Activated naive CD8-positive, alpha-beta T cell treated with anti-CD3 and anti-CD28 coated beads, Interleukin-2, amount 10 ng/mL, durations not matched to agents 7 days and 5 days (primary cell): ENCODE data around the gene HYPK. TPM values are rescaled to one million over a fixed set of nuclear protein-coding genes. Genes with fewer than 3 reads are reported as not detected.
"Not testable (repeated sequence)": the region's sequence is repeated elsewhere in the genome, so short reads cannot be mapped to it uniquely, and the experiment has no call there.

Source experiments
- ATAC-seq: fragments of 150-1000 bp; cut with Tn5 transposase; one replicate; pipeline ENCODE4 v1.10.0; 2021; ENCODE audit warnings: low read depth, moderate library complexity
- POLR2A ChIA-PET: fragments of 350-600 bp; sonication (Branson Sonifier 250); formaldehyde crosslinking; loops from one replicate; lab custom pipeline; 2021; ENCODE audit warnings: antibody characterized with exemption; lab: Charles Lee
- DNase-seq: peaks from one replicate; pipeline ENCODE4 v3.0.0; 2021
- H3K27ac Mint-ChIP-seq: one replicate; pipeline ENCODE4 v1.8.0; 2022; ENCODE audit warnings: mild to moderate bottlenecking, mixed read lengths
- H3K27me3 Mint-ChIP-seq: one replicate; pipeline ENCODE4 v1.8.0; 2022; ENCODE audit warnings: mild to moderate bottlenecking, moderate library complexity, mixed read lengths
- H3K36me3 Mint-ChIP-seq: one replicate; pipeline ENCODE4 v1.8.0; 2021; ENCODE audit warnings: mild to moderate bottlenecking, mixed read lengths
- H3K4me1 Mint-ChIP-seq: one replicate; pipeline ENCODE4 v1.8.0; 2021; ENCODE audit warnings: mixed read lengths
- H3K4me3 Mint-ChIP-seq: one replicate; pipeline ENCODE4 v1.8.0; 2022; ENCODE audit warnings: mild to moderate bottlenecking, moderate library complexity, mixed read lengths
- H3K9me3 Mint-ChIP-seq: one replicate; pipeline ENCODE4 v1.8.0; 2021; ENCODE audit warnings: mixed read lengths
- total RNA-seq, 2 experiments: library from RNA; stranded (reverse); gene quantifications; one replicate each; pipeline ENCODE4 v1.2.3, GENCODE V29; 2021

The HYPK gene
- total RNA-seq, 2 experiments from 2014 or later = 17.2 to 18.3 TPM

- peaks cover 44% of the 10 kb centered on the region for H3K36me3 Mint-ChIP-seq
- no peaks in the 10 kb centered on the region for H3K9me3 Mint-ChIP-seq
- no peaks in the 10 kb centered on the region for H3K27me3 Mint-ChIP-seq
- POLR2A ChIA-PET = interaction anchor here (0.7 to 2.5 kb wide), 12 partner anchors 8 to 737 kb away, joined by 3 to 27 read pairs (median 7); partner anchors contain the start of genes EIF3J, ELL3, MFAP1 and SERF2
- H3K4me1 Mint-ChIP-seq = peaks cover 43% of the 10 kb centered on the region
- H3K27ac Mint-ChIP-seq = peak within 1 kb of the TSS; percentile 99
- H3K4me3 Mint-ChIP-seq = peak within 1 kb of the TSS; percentile 99
- no peak for DNase-seq
- ATAC-seq = no peak
These were observed 484 bp upstream of the HYPK start, which contains the start of gene SERINC4 for GRCh38 chr15:43799945-43800285. SERINC4 (minus strand) TSS chr15:43800220; CDS start chr15:43799986, 234 bp downstream.

GRCh38 chr15:43802676-43803075 lies 2.3 kb downstream of the HYPK start:
- DNase-seq, ATAC-seq, H3K27me3 Mint-ChIP-seq, H3K27ac Mint-ChIP-seq, H3K9me3 Mint-ChIP-seq, H3K4me3 Mint-ChIP-seq: not testable (repeated sequence)
- peaks cover 48% of the 10 kb centered on the region for H3K36me3 Mint-ChIP-seq
- POLR2A ChIA-PET = interaction anchor here (1.9 kb wide), 1 partner anchor 22 kb away, joined by 4 read pairs; the partner anchor contains the start of gene MFAP1
- peaks cover 29% of the 10 kb centered on the region for H3K4me1 Mint-ChIP-seq

GRCh38 chr15:43808435-43808950 lies 8.1 kb downstream of the HYPK start:
- Mint-ChIP-seq H3K4me3 (no peak overlapping the region), H3K9me3 (no peaks in the 10 kb centered on the region), H3K4me1 (peaks cover 8% of the 10 kb centered on the region), H3K36me3 (peaks cover 38% of the 10 kb centered on the region), H3K27me3 (no peaks in the 10 kb centered on the region), H3K27ac (no peak overlapping the region)
- POLR2A ChIA-PET = interaction anchor here (1.4 kb wide), 2 partner anchors 15 to 19 kb away, joined by 3 to 5 read pairs; no protein-coding TSS in a partner anchor
- ATAC-seq (no peak), DNase-seq (no peak)

- peaks cover 38% of the 10 kb centered on the region for H3K36me3 Mint-ChIP-seq
- H3K4me3 Mint-ChIP-seq = no peak overlapping the region
- no peak overlapping the region for H3K27ac Mint-ChIP-seq
- H3K27me3 Mint-ChIP-seq = no peaks in the 10 kb centered on the region
- ATAC-seq = no peak
- peaks cover 8% of the 10 kb centered on the region for H3K4me1 Mint-ChIP-seq
- POLR2A ChIA-PET = interaction anchor here (0.7 to 1.4 kb wide), 4 partner anchors 16 to 32 kb away, joined by 3 to 5 read pairs (median 4); partner anchors contain the start of genes ELL3 and MFAP1
- H3K9me3 Mint-ChIP-seq = no peaks in the 10 kb centered on the region
- DNase-seq = no peak
These were observed 8.7 kb downstream of the HYPK start for GRCh38 chr15:43808960-43809678.

GRCh38 chr15:43815064-43815463 lies 14.7 kb downstream of the HYPK start:
- H3K27me3 Mint-ChIP-seq = not testable (repeated sequence)

GRCh38 chr15:43821505-43821904 lies 21.1 kb downstream of the HYPK start:
- H3K36me3 Mint-ChIP-seq = peaks cover 12% of the 10 kb centered on the region
- no peak for ATAC-seq
- H3K4me1 Mint-ChIP-seq = peaks cover 18% of the 10 kb centered on the region
- POLR2A ChIA-PET = interaction anchor here (0.6 to 2.1 kb wide), 3 partner anchors 21 to 841 kb away, joined by 3 to 13 read pairs (median 3); partner anchors contain the start of genes HYPK and SERINC4
- peak overlapping the region; percentile 40 for H3K4me3 Mint-ChIP-seq
- no peaks in the 10 kb centered on the region for H3K9me3 Mint-ChIP-seq
- peak overlapping the region; percentile 52 for H3K27ac Mint-ChIP-seq
- DNase-seq = no peak
- no peaks in the 10 kb centered on the region for H3K27me3 Mint-ChIP-seq

More at GRCh38 chr15:43815064-43815463, 14.7 kb downstream of the HYPK start:
- H3K36me3 Mint-ChIP-seq = peaks cover 31% of the 10 kb centered on the region
- POLR2A ChIA-PET, H3K4me3 Mint-ChIP-seq, DNase-seq, H3K9me3 Mint-ChIP-seq, ATAC-seq, H3K4me1 Mint-ChIP-seq: not testable (repeated sequence)
- H3K27ac Mint-ChIP-seq = peak overlapping the region; percentile 4

GRCh38 chr15:43824302-43825246 lies 24.2 kb downstream of the HYPK start, which contains the start of gene MFAP1:
MFAP1 (minus strand) TSS chr15:43824690; CDS start chr15:43824569, 121 bp downstream.
- peaks cover 26% of the 10 kb centered on the region for H3K4me1 Mint-ChIP-seq
- no peaks in the 10 kb centered on the region for H3K9me3 Mint-ChIP-seq
- peak; percentile 85 for ATAC-seq
- POLR2A ChIA-PET = interaction anchor here (0.7 to 2.2 kb wide), 13 partner anchors 9 to 639 kb away, joined by 3 to 27 read pairs (median 4); partner anchors contain the start of genes CTDSPL2, ELL3, HYPK and PDIA3
- DNase-seq = peak; percentile 78
- H3K4me3 Mint-ChIP-seq = peak within 1 kb of the TSS; percentile 100
- H3K27me3 Mint-ChIP-seq = no peaks in the 10 kb centered on the region
- peak within 1 kb of the TSS; percentile 99 for H3K27ac Mint-ChIP-seq
- H3K36me3 Mint-ChIP-seq = peaks cover 25% of the 10 kb centered on the region

- H3K36me3 Mint-ChIP-seq = peaks cover 29% of the 10 kb centered on the region
- ATAC-seq, H3K27me3 Mint-ChIP-seq, DNase-seq, H3K9me3 Mint-ChIP-seq: not testable (repeated sequence)
- H3K27ac Mint-ChIP-seq = peak overlapping the region; percentile 99
- peak overlapping the region; percentile 15 for H3K4me3 Mint-ChIP-seq
- POLR2A ChIA-PET = interaction anchor here (0.7 to 2.2 kb wide), 11 partner anchors 9 to 640 kb away, joined by 3 to 27 read pairs (median 4); partner anchors contain the start of genes CTDSPL2, ELL3, HYPK and PDIA3
- H3K4me1 Mint-ChIP-seq = peaks cover 31% of the 10 kb centered on the region
These were observed 24.9 kb downstream of the HYPK start for GRCh38 chr15:43825305-43825704.

- H3K36me3 Mint-ChIP-seq = peaks cover 29% of the 10 kb centered on the region
These were observed 25.7 kb downstream of the HYPK start for GRCh38 chr15:43826029-43826507.

GRCh38 chr15:43826508-43827341 lies 26.3 kb downstream of the HYPK start, which contains the start of gene WDR76:
WDR76 (plus strand) TSS chr15:43827002; CDS start chr15:43827033, 31 bp downstream.
- DNase-seq = peak; percentile 86
- H3K27ac Mint-ChIP-seq = peak within 1 kb of the TSS; percentile 99
- peak within 1 kb of the TSS; percentile 92 for H3K4me3 Mint-ChIP-seq
- POLR2A ChIA-PET = interaction anchor here (0.7 to 3.1 kb wide), 5 partner anchors 11 to 50 kb away, joined by 3 to 15 read pairs (median 11); partner anchors contain the start of genes ELL3, HYPK and SERINC4
- H3K4me1 Mint-ChIP-seq = peaks cover 27% of the 10 kb centered on the region
- H3K36me3 Mint-ChIP-seq = peaks cover 27% of the 10 kb centered on the region
- no peaks in the 10 kb centered on the region for H3K9me3 Mint-ChIP-seq
- peak; percentile 65 for ATAC-seq
- H3K27me3 Mint-ChIP-seq = no peaks in the 10 kb centered on the region

More at GRCh38 chr15:43826029-43826507, 25.7 kb downstream of the HYPK start:
- ATAC-seq (no peak), DNase-seq (no peak)
- Mint-ChIP-seq H3K27ac (peak overlapping the region; percentile 99), H3K4me3 (peak overlapping the region; percentile 92), H3K27me3 (no peaks in the 10 kb centered on the region), H3K4me1 (peaks cover 30% of the 10 kb centered on the region), H3K9me3 (no peaks in the 10 kb centered on the region)
- POLR2A ChIA-PET = interaction anchor here (1.6 to 3.1 kb wide), 3 partner anchors 26 to 80 kb away, joined by 4 to 15 read pairs (median 7); partner anchors contain the start of genes ELL3, HYPK, PDIA3 and SERINC4

GRCh38 chr15:43828061-43828657 lies 27.8 kb downstream of the HYPK start:
- peaks cover 30% of the 10 kb centered on the region for H3K4me1 Mint-ChIP-seq
- no peaks in the 10 kb centered on the region for H3K27me3 Mint-ChIP-seq
- H3K36me3 Mint-ChIP-seq = peaks cover 31% of the 10 kb centered on the region
- POLR2A ChIA-PET = interaction anchor here (0.6 to 3.1 kb wide), 7 partner anchors 9 to 709 kb away, joined by 3 to 15 read pairs (median 3); partner anchors contain the start of genes EIF3J, HYPK and SERINC4
- H3K9me3 Mint-ChIP-seq = no peaks in the 10 kb centered on the region
- ATAC-seq (no peak), DNase-seq (no peak)
- H3K4me3 Mint-ChIP-seq = peak overlapping the region; percentile 92
- peak overlapping the region; percentile 99 for H3K27ac Mint-ChIP-seq
